Activated CD8-positive, alpha-beta memory T cell treated with anti-CD3 and anti-CD28 coated beads for 4 hours (primary cell): ENCODE results near the gene ADNP.

ENCODE experiments used
- DNase-seq, 2 donors: peaks; one replicate each; pipeline ENCODE4 v3.0.0-alpha.2; 2020; ENCODE audit warnings: low read depth in 2 of 2

Gene ADNP

DNA sequence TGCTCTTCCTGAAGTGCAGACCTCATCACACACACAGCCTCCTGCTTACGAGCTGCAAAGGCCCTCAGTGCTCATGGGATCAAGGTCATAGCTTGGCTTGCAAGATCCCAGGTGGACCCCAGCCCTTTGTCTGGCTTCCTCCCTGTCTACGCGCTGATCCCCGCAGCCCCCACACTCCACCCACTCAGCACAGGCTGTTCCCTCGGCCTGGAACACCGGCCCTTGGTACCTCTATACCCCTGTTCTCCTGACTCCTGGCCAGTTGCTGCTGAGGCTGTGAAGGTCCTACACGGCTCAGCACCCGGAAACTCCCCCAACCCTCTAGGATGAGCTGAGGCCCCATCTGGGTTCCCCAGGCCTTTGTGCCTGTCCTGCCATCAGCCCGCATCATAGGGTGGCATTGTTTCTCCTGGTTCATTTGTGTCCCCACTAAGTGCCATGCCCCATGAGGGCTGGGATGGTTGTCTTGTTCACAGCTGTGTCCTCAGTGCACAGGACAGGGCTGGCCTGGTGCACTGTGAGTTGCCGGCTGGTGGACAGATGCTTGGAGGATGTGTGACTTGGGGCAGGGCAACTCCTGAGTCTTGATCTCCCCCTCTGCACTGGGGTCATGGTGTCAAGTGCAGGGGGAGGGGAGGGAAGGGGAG lies 57.0 kb downstream of the ADNP start:
- DNase-seq = no peak

DNA sequence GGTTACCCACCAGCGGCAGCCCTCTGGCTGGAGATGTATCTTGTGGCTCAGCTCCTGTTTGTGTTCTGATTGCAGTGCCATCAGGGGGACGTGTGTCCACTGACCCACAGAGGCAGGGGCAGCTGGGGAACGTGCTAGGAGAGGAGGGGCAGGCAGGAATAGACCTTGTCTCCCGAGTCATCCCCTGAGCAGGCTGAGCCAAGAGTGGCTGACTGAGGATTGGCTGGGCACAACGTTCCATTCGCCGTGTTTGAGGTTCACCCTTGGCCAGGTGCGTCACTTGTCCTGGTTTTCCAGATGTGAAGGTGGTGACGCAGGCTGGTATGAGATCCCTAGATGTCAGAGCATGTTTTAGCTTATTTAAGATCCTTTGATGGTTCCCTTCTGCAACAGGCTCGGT lies 57.7 kb downstream of the ADNP start:
- DNase-seq = no peak

DNA sequence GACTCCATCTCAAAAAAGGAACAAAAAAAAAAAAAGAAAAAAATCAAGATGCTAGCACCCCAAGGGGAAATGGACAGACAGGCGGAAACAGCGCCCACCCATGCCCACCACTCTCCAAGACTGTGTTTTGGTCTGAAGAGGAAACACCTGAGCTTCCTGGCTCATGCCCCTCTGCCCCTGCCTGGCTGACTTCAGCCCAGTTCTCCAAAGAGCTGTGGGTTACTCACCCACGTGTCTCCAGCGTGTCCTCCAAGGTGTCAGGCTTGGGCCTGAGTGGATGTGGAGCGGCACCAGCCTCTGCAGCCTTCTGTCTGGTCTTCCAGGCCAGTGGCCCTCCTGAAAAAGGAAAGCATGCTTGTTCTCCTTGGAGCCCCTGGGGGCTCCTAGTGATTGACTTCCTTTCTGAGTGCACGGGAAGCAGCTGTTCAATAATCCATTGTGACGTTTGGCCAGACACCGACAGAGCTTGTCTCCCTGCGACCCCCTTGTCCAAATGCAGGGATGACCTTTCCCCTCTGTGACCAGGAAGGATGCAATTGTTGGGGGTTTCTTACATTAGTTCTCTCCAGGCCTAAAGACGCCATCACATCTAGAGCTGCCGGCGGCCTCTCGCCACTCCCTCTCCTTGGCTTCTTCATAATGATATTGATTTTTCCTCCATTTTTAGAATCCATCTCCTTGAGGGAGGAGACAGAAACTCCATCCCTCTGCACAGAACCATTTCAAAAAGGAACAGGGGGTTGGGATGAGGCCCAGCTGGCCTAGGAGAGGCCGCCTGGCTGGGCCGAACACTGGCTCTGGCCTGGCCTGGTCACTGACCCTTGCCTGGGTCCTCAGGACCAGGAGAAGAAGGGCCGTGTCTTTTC lies 58.4 kb downstream of the ADNP start:
- DNase-seq = no peak

DNA sequence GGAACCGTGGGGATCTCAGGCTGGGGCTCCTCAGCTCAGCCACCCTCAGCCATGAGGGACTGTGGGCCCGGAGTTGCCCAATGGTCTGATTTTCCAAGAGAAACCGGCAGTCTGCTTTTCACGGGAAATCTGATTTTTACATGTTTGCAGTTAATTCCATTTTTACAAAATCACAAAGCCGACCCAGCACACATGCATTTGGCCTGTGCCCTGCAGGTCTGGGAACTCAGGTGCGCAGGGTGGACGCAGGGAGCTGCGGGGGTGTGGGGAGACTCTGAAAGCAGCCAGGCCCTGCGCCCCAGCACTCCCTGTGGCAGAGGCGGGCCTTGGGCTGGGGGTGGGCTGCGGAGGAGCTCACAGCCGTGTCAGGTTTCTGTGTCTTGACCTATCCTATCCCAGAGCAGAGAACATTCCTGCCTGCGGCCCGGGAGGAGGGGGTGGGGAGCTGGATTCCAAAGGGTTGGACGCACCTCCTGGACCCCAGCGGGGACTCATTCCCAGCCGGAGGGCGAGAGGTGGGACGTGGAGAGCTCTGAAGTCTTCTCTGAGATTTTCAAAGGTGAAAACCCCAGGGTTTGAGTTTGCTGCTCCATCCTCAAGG lies 60.6 kb downstream of the ADNP start:
- no peak for DNase-seq

DNA sequence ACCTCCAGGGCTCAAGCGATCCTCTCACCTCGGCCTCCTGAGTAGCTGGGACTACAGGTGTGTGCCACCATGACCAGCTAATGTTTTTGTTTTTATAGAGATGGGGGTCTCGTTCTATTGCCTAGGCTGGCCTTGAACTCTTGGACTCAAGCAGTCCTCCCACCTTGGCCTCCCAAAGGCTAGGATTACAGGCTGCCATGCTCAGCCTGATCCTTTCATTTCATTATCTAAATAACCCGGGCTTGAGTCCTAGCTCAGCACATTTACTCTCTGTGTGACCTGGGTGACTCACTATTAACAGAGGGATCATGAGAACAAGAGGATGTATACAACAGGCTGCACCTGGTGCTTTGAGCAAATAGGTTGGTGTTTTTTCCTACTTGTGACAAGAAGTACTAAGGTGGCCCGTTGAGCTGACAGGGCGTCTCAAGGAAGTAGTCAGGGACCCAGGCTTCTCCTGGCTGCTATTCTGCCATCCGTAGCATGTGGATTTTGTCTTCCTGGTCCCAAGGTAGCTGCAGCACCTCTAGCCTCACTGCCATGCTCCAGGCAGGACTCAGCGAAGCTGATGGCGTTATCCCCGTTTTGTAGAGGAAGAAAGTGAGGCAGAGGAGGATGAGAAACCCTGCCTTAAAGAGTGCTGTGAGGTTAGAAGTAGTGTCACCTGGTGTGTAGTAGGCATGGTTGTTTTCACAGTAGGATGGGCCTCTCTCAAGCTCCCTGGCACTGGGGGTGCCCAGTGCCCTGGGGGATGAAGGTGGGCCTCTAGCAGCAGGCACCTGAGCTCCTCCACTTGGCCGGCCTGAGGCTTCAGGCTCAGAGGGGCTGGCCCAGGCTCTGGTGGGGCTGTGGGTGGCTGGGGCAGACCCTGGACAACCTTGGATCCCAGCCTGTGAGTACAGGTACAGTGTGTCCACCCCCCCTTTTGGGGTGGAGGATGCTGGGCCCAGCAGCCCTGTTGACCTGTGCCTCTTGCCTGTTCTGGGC lies 62.4 kb downstream of the ADNP start:
- no peak for DNase-seq

DNA sequence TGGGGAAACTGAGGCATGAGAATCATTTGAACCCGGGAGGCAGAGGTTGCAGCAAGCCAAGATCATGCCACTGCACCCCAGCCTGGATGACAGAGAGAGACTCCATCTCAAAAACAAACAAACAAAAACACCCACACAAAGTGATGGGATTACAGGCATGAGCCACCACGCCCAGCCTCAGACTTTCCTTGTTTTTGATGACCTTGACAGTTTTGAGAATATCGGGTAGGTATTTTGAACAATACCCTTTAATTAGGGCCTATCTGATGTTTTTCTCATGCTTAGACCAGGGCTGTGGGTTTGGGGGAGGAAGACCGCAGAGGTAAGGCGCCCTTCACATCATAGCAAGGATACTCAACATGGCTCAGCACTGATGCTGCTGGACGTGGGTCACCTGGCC lies 63.4 kb downstream of the ADNP start:
- DNase-seq = no peak

DNA sequence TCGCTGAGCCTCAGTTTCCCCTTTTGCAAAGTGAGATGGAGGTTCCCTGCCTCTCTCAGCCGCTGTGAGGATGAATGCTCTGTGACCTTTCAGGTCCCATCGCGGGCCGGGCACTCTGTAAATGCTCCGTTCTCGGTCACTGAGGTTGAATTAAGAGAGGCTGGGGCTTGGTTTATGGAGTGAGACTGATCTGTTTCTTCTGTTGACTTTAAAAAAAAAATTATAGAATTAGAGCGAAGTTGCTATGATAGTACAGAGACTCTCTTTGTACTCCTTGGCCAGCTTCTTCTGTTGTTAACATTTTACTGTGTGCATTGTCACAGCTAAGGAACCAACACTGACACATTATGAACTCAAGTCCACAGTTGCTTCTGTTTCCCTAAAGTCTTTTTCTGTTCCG lies 64.4 kb downstream of the ADNP start:
- no peak for DNase-seq

DNA sequence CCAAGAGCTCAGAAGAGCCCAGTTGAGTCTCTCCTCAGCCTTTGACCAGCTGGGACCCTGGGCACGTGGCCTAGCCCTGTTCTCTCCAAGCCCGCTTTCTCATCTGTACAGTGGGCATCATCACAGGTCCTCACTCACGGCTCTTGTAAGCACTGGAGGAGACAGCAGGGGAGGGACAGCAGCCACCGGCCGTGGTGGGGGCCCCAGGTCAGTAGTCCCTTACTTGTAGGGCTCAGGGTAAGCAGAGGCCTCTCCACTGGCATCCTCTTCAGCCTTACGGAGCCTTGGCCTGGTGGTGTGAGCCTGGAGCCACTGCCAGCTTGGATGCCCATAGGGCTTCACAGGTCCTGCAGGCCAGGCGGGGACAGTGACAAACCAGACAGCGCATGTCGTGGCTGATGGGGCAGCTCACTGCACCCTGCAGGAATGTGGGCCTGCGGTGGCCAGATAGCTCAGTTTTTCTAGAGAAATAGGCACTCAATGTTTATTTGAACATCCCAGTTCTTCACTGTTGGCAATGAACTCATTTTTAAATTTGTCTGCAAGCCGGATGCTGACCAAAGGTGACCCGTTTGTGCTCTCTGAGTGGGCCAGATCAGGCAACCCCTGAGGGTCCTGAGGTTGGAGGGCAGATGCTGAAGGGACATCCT lies 65.1 kb downstream of the ADNP start:
- no peak for DNase-seq

DNA sequence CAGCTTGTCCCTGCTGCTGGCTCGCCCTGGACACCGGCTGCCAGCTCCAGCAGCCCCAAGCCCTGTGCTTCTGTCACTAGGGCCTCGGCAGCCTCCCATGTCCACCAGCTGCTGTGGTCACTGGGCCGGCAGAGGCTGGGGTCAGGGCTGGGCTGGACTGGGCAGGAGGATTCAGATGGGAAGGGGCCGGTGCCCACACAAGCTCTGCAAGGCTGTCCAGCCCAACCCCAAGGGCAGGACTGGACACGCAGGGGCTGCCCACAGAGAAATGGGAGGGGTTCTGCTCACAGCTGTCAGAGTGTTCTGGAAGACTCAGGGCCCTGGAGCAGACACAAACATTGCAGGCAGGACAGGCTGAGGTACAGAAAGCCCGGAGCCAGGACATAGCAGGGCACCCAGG lies 65.6 kb downstream of the ADNP start:
- no peak for DNase-seq

DNA sequence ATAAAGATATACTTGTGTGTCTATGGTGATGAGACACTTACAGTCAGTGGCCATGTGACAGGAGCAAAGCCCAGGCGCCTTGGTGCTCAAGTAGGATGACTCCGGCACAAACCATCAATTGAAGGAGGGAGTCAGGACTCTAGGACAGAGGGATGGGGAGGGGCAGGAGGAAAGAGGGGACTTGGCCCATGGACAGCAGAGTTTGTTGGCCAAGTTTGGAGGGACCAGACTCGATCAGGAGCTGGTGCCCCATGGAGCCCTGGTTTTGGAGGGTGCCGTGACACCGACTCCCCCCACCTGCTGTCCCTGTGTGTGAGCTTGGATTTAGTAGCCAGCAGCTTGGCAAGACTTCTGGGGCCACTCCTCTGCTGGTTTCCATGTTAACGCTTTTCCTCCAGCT lies 66.1 kb downstream of the ADNP start:
- DNase-seq = no peak

DNA sequence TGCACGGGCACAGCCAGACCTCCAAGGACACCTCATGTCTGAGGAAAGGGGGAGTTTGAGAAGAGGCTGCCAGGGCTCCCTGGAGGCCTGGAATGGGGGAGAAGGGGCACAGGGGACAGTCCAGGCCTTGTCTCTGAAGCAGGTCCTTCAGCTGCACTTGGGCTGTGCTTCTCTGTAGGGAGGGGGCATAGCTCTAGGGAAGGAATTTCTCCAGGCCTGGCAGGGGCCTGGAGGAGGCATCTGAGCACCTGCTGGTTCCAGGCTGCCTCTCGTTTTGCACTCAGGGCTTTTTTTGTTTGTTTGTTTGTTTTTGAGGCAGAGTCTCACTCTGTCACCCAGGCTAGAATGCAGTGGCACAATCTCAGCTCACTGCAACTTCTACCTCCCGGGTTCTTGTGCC lies 68.7 kb downstream of the ADNP start:
- DNase-seq = no peak

DNA sequence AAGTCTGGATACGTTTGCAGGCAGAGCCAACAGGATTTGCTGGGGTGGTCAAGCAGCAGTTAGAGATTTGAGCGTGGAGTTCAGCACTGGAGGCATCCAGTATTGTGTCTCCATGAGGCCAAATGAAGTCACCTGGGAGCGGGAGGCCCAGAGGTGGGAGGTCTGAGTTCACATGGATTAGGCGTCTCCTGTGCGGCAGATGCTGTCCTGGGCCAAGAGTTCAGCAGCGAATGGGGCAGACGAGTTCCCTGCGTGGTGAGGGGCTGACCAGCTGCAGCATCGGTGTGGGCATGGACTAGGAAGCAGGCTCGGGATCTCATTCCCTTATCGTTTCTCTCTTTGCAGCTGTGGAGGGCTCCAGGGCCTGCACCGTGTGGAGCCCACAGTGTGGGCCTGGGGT lies 70.2 kb downstream of the ADNP start:
- no peak for DNase-seq

DNA sequence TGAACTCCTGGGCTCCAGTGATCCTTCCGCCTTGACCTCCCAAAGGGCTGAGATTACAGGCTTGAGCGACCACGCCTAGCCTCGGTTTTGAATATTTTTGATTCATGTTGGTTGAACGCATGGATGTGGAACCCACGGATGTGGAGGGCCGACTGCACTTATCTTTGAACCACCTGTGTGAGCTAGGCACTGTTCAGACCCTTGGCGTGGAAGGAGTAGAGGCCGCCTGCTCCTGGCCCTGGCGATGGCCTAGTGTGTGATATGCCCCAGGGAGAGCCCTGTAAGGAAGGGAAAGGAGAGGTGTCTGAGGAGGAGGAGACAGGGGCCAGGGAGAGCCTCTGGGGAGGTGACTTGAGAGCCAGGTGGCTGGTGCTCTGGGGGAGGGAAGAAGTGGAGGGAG lies 72.1 kb downstream of the ADNP start:
- no peak for DNase-seq

DNA sequence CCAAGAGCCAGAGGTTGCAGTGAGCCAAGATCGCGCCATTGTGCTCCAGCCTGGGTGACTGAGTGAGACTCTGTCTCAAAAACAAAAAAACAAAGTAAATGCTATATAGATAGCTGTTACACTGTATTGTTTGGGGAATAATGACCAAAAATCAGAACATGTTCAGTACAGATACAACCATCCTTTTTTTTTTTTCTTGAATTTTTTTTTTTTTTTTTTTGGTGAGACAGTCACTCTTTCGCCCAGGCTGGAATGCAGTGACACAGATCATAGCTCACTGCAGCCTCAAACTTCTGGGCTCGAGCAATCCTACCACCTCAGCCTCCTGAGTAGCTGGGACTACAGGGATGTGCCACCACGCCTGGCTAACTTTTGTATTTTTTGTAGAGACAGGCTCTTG lies 72.7 kb downstream of the ADNP start:
- DNase-seq = no peak

DNA sequence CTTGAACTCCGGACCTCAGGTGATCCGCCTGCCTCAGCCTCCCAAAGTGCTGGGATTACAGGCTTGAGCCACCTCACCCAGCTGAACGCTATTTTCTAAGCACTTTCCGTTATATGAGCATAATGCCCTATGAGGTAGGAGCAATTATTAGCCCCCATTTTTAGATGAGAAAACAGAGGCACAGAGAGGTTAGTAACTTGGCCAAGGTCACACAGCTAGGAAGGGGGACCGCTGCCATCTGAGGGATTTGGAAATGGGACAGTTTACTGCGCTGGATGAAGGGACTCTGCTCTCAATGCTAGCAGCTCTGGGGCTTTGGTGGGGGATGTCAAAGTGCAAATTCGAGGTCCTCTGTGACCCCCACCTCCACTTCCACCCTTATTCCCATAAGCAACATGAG lies 73.9 kb downstream of the ADNP start:
- no peak for DNase-seq

DNA sequence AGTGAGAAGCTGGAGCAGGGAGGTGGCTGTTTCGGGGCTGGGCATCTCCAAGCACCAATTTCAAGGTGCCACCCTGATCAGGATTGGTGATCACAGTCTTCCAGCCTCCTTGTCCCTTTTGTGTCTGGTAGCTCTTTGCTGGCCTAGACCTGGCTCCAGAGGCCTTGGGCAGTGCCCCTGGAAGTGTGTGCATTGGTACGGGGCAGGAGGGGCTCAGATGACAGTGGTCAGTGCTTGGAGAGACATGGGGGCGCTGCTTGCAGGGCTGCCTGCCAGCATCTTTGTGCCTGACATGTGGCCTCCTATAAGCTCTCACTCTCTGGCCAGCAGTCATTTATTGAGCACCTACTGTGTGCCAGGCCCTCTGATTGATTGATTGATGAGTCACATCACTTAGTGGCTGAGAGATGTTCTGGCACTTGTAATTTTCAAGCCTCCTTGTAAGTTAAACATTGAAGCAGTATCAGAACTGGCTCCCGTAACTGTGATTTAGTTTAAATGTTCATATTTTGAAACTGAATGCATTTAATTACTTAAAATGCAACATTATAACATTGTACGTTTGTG lies 74.7 kb downstream of the ADNP start:
- no peak for DNase-seq

DNA sequence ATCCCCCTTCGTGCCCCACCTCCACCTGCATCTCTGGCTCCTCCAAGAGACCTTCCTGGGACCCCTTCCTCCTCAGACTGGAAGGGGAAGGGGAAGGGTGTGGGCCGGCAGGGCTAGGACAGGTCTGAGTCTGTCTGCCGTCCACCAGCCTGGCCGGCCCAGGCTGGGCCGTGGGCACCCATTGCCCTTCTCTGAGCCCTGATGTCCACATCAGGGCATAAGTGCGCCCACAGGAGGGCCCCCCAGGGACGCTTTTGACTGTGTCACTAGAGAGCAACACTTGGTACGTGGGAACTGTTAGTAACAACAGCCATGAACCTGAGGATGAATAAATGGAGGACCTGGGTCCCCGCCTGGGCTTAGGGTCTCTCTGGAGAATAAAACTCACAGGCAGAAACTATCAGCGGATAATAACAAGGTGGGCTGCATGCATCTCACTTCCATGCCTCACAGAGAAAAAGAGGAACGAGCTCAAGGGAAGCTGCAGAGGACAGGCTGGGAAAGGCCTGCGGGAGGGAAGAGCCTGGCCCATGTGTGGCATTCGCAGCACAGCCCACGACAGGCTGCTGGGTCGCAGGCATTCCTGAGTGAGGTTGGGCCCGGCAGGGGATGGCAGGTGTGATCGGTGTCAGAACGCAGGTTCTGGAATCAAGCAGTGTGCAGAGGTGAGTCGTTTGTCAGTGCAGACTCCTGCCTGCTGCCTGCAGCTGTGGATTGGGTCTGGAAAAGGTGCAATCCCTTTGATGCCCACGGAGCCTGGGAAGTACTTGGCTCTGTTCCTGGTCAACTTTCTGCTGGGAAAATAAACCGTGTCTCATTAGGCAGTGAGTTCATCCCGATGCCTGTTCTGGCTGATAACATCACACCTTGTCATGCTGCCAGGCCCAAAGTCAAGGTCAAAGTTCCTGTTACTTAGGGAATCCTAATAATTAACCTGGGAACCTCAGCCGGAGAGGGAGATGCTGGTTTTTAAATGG lies 75.5 kb downstream of the ADNP start:
- DNase-seq = no peak

DNA sequence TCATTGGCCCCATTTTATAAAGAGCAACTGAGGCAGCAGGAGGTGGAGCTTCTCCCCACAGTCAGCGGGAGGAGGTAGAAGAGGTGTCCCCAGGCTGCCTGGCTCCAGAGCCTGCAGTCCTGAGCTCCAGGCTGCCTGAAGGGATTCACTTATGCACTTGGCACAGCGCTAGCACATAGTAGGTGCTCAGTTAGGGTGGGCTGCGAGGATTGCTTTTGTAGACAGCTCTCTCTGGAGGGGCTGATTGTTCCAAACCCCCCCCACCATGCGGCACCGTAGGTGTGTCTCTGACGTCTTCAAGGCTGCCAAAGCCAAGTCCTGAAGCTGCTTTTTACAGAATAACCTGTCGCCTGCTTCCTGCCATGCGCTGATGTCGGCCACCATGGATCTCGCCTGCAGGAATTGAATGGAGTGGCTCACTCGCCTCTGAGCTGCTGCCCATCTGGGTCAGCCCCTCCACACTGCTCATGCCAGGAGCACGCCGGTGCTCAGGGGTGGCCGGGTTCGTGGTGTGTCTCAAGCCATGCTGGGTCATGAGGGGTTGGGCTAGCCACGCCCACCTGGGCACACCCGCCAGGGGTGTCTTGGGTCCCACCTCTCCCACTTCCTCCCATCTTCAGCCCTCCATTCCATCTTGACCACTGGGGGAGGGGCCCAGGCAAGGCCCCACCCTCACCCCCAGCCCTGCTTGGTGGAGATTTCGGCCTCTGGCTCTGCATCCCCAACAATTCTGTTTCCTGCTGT lies 76.6 kb downstream of the ADNP start:
- DNase-seq = no peak

DNA sequence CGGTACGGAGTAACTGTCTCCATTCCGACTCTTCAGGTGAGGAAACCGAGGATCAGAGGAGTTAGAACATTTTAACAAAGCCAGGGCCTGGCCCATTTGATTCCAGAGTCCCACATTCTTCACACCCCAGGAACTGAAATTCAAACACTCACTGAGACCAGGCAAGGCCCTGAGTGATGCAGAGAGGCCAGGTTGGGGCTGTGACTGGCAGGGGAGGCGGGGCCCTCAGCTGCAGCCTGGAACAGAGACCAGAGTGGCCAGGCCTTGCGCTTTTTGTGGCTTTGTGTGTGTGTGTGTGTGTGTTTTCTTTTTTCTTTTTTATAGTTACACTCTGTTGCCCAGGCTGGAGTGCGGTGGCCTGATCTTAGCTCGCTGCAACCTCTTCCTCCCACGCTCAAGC lies 79.2 kb downstream of the ADNP start:
- DNase-seq = no peak
